GM23338 (cell line): ENCODE results near the gene PLCXD3.

Source experiments
- EZH2 ChIP-seq: fragments of 200-600 bp; sonication (generic); IDR thresholded peaks from one replicate; pipeline ENCODE4 v1.8.0; 2017; ENCODE audit warnings: antibody characterized with exemption, mild to moderate bottlenecking, low read depth; ENCODE audit not compliant: unreplicated experiment
- EZH2phosphoT487 ChIP-seq: fragments of 200-600 bp; sonication (generic); IDR thresholded peaks from one replicate; pipeline ENCODE4 v1.8.1; 2018; ENCODE audit warnings: antibody characterized with exemption; ENCODE audit not compliant: unreplicated experiment
- JUNB ChIP-seq: IDR thresholded peaks from one replicate; pipeline ENCODE4 v1.6.1; 2016; ENCODE audit warnings: antibody characterized with exemption; ENCODE audit not compliant: unreplicated experiment
- POLR2AphosphoS5 ChIP-seq: IDR thresholded peaks from 2 replicates; pipeline ENCODE4 v1.6.1; 2016; ENCODE audit warnings: antibody characterized with exemption, low read depth
- TF ChIP-seq, protein P1 (sequence below), 2 experiments: fragments of 200-600 bp in 1 of 2; sonication (generic) in 1 of 2; conservative IDR thresholded peaks; 2 replicates each; pipeline versions ENCODE4 v1.5.1 to v1.6.1; 2016 to 2017; ENCODE audit warnings: antibody characterized with exemption in 2 of 2, low read depth in 2 of 2, mild to moderate bottlenecking in 2 of 2, moderate library complexity in 1 of 2

DNA sequence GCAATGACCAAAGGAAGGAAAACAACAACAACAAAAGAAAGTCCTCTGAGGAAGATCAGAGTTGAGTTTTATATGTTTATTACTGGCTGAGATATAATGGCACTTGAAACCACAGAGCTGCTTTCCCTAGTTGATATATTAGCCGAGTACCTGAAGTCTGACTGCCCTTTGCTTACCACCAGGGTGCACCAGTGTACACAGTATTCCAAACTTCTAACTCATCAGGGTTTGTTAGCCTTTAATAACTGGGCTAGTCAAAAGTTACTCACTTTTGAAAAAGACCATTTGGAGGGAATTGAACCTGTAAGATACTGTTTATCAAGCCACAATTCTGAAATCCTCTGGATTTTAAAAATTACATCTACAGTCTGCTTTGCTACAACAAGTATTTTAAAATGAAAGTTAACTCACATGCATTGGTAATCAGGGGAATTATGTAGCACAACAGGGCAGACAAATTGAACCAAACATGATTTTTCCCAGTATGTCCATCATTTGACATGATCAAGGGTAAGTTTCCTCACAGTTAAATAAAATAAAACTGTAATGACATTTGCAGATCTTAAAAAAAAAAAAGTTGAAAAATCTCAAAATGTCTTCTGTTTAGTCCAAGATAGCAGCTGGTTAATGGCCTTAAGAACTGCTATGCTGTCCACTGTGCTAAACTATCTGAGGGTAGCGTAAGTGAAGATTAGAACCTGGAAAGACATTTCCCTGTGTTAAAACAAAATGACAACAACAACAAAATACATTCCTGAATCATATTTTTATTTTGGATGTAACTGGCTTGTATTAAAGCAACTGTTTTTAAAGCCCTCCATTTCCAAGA lies 239.8 kb downstream of the PLCXD3 start:
- TF ChIP-seq EZH2 (no peak), EZH2phosphoT487 (no peak), JUNB (no peak), POLR2AphosphoS5 (no peak)
- TF ChIP-seq, protein P1, sequence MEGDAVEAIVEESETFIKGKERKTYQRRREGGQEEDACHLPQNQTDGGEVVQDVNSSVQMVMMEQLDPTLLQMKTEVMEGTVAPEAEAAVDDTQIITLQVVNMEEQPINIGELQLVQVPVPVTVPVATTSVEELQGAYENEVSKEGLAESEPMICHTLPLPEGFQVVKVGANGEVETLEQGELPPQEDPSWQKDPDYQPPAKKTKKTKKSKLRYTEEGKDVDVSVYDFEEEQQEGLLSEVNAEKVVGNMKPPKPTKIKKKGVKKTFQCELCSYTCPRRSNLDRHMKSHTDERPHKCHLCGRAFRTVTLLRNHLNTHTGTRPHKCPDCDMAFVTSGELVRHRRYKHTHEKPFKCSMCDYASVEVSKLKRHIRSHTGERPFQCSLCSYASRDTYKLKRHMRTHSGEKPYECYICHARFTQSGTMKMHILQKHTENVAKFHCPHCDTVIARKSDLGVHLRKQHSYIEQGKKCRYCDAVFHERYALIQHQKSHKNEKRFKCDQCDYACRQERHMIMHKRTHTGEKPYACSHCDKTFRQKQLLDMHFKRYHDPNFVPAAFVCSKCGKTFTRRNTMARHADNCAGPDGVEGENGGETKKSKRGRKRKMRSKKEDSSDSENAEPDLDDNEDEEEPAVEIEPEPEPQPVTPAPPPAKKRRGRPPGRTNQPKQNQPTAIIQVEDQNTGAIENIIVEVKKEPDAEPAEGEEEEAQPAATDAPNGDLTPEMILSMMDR (conservative IDR thresholded peaks at IDR 0.05; ENCODE audit: low read depth in 2 of 2) = peak; percentile 82 to 87
